C4-2B (cell line): ENCODE results near the gene SMIM27.

ENCODE experiments used
- ZFX ChIP-seq: fragments of 450-650 bp; IDR thresholded peaks from 2 replicates; pipeline ENCODE4 v1.6.1; 2017
- TF ChIP-seq, protein P1 (sequence below): fragments of 450-650 bp; conservative IDR thresholded peaks from 2 replicates; pipeline ENCODE4 v1.5.1; 2017; ENCODE audit warnings: mild to moderate bottlenecking

DNA sequence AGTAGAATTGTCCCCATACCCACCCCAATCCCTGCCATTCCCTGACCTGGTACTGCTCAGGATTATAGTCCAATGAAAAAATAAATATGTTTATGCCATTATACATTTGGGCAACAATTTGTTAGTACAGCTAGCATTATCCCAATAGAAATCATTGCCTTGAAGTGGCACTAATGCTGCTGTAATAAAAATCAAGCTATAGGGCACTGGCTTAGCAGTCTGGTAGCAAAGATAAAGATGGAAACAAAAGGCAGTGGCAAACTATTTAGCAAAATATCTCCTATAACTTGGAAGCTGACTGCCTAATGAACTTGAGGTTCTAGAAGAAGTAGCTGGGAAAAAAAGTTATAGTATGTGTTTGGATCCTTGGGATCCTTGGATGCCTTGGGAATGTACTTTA lies 2.5 kb downstream of the SMIM27 start:
- TF ChIP-seq, protein P1, sequence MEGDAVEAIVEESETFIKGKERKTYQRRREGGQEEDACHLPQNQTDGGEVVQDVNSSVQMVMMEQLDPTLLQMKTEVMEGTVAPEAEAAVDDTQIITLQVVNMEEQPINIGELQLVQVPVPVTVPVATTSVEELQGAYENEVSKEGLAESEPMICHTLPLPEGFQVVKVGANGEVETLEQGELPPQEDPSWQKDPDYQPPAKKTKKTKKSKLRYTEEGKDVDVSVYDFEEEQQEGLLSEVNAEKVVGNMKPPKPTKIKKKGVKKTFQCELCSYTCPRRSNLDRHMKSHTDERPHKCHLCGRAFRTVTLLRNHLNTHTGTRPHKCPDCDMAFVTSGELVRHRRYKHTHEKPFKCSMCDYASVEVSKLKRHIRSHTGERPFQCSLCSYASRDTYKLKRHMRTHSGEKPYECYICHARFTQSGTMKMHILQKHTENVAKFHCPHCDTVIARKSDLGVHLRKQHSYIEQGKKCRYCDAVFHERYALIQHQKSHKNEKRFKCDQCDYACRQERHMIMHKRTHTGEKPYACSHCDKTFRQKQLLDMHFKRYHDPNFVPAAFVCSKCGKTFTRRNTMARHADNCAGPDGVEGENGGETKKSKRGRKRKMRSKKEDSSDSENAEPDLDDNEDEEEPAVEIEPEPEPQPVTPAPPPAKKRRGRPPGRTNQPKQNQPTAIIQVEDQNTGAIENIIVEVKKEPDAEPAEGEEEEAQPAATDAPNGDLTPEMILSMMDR: no peak
- TF ChIP-seq ZFX: no peak
